ENCODE data around the gene MAL. TPM values are rescaled to one million over a fixed set of nuclear protein-coding genes. Genes with fewer than 3 reads are reported as not detected.

MAL gene
- total and polyA plus RNA-seq, 2 of the 13 experiments (the other 11 are each of a cell fraction or from before 2014, with no cell fraction given), result not detected

DNA sequence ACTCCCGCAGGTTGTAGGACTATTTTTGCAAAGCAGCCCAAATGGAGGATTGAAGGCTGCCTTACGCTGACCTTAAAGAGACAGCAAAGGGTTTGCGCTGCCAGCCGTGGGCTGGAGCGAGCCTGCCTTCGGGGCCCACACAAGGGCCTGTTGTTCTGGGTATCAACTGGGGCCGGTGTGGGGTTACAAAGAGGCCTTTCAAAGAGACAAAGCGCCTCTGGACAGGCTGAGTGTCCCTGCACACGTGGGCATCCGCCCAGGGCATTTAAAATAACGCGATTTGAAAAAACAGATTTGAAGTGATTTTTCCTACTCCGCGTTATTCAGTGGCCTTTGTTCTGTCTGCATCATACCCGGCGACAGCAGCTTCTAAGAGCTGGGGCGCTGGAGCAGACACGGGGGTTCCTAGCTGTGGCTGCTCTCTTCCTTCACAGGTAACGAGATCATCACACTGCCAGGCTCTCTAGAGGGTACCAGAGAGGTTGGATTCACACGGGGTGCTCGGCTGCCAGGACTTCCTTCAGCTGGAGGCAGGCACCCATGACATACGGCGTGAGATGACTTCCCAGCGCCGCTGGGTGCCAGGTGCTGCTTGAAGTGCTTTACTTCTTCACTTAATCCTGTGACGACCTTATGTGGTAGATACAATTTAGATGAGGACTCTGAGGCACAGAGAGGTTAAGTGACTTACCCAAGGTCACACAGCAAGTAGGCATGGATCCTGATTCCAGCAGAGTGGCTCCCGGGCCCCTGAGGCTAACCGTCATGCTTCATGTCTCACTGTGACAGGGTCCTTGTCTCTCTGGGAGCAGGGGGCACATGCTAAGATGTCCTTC, 32.2 kb downstream of the MAL start (continued):
- TF ChIP-seq ZIK1 (CRISPR knock-in tag; IDR thresholded peaks at IDR 0.05; ENCODE audit: borderline replicate concordance, low read depth), result no peak
- TF ChIP-seq PHF21A (CRISPR knock-in tag; IDR thresholded peaks at IDR 0.05), result peak; percentile 29; the same call in 1 of the 2 replicates
- TF ChIP-seq ZNF326 (CRISPR knock-in tag; IDR thresholded peaks at IDR 0.05; ENCODE audit: borderline replicate concordance), result no peak
- no peak for TF ChIP-seq DBP (CRISPR knock-in tag; IDR thresholded peaks at IDR 0.05; ENCODE audit: not compliant biosample characterization)
- TF ChIP-seq SMC3 (IDR thresholded peaks at IDR 0.05; ENCODE audit: low read length), result no peak
- TF ChIP-seq HDAC2 (CRISPR knock-in tag; IDR thresholded peaks at IDR 0.05), result peak; percentile 38; the same call in 1 of the 2 replicates
- no peak for TF ChIP-seq ZNF30 (CRISPR knock-in tag; IDR thresholded peaks at IDR 0.05)
- TF ChIP-seq TBX2 (CRISPR knock-in tag; IDR thresholded peaks at IDR 0.05; ENCODE audit: borderline replicate concordance), result peak; percentile 70
- TF ChIP-seq ZNF430 (CRISPR knock-in tag; IDR thresholded peaks at IDR 0.05), result no peak
- no peak for TF ChIP-seq RFX3 (CRISPR knock-in tag; IDR thresholded peaks at IDR 0.05)
- TF ChIP-seq ZNF232 (CRISPR knock-in tag; IDR thresholded peaks at IDR 0.05; ENCODE audit: borderline replicate concordance), result no peak
- TF ChIP-seq EEA1 (CRISPR knock-in tag; IDR thresholded peaks at IDR 0.05; ENCODE audit: borderline replicate concordance), result no peak
- TF ChIP-seq ZNF629 (CRISPR knock-in tag; conservative IDR thresholded peaks at IDR 0.05), result no peak
- TF ChIP-seq ARID3A (IDR thresholded peaks at IDR 0.05; ENCODE audit: low read depth, low read length), result no peak
- TF ChIP-seq ZNF362 (CRISPR knock-in tag; IDR thresholded peaks at IDR 0.05; ENCODE audit: borderline replicate concordance), result peak; percentile 29; the same call in 1 of the 2 replicates
- TF ChIP-seq AHR (CRISPR knock-in tag; IDR thresholded peaks at IDR 0.05), result 0 out of 2 replicates have a peak, but pooled peaks have one; percentile 16
- no peak for TF ChIP-seq PHF20 (CRISPR knock-in tag; IDR thresholded peaks at IDR 0.05)
- TF ChIP-seq ZNF768 (CRISPR knock-in tag; IDR thresholded peaks at IDR 0.05), result peak; percentile 99
- no peak for TF ChIP-seq MAF1 (CRISPR knock-in tag; IDR thresholded peaks at IDR 0.05; ENCODE audit: borderline replicate concordance)
- no peak for TF ChIP-seq SOX6 (IDR thresholded peaks at IDR 0.05)
- peak; percentile 62 for TF ChIP-seq SOX6 (CRISPR knock-in tag; IDR thresholded peaks at IDR 0.05)
- no peak for TF ChIP-seq ZNF552 (CRISPR knock-in tag; IDR thresholded peaks at IDR 0.05; ENCODE audit: borderline replicate concordance)
- no peak for TF ChIP-seq KLF16 (CRISPR knock-in tag; IDR thresholded peaks at IDR 0.05)
- TF ChIP-seq, protein P1, sequence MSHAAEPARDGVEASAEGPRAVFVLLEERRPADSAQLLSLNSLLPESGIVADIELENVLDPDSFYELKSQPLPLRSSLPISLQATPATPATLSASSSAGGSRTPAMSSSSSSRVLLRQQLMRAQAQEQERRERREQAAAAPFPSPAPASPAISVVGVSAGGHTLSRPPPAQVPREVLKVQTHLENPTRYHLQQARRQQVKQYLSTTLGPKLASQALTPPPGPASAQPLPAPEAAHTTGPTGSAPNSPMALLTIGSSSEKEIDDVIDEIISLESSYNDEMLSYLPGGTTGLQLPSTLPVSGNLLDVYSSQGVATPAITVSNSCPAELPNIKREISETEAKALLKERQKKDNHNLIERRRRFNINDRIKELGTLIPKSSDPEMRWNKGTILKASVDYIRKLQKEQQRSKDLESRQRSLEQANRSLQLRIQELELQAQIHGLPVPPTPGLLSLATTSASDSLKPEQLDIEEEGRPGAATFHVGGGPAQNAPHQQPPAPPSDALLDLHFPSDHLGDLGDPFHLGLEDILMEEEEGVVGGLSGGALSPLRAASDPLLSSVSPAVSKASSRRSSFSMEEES (CRISPR knock-in tag; IDR thresholded peaks at IDR 0.05), result no peak
- TF ChIP-seq TBX3 (IDR thresholded peaks at IDR 0.05; ENCODE audit: borderline replicate concordance), result no peak

Measured in HepG2 (cell line).